T follicular helper cell (primary cell): ENCODE data around the gene CCDC122.

Experiments
- DNase-seq: peaks from one replicate; pipeline ENCODE4 v3.0.0-alpha.2; 2020; ENCODE audit warnings: low read depth

Gene CCDC122

DNA sequence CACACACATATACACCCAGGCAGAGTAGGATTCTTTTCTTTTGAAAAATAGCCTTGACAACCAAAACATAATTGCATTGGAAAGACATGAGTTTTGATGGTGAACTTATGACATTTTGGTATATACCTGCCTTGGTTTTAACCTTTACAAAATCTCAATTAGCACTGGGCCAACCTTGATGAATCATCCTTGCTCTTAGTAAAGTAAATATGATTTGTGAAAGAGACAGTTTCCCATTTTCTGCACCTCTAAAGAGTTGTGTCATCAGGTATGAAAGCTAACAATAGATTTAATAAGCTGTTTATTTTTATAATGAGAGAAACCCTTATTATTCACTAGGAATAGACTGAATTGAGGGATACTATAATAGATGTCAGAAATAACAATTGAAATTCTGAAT is 77.0 kb downstream of the CCDC122 start:
- DNase-seq: no peak

- DNase-seq: no peak
These were observed 78.7 kb downstream of the CCDC122 start for GRCh38 chr13:43800828-43801227.

GRCh38 chr13:43799191-43799590 is 80.3 kb downstream of the CCDC122 start:
- no peak for DNase-seq

GRCh38 chr13:43797869-43798268 is 81.7 kb downstream of the CCDC122 start:
- no peak for DNase-seq

GRCh38 chr13:43797159-43797558 is 82.4 kb downstream of the CCDC122 start:
- DNase-seq: no peak

DNA sequence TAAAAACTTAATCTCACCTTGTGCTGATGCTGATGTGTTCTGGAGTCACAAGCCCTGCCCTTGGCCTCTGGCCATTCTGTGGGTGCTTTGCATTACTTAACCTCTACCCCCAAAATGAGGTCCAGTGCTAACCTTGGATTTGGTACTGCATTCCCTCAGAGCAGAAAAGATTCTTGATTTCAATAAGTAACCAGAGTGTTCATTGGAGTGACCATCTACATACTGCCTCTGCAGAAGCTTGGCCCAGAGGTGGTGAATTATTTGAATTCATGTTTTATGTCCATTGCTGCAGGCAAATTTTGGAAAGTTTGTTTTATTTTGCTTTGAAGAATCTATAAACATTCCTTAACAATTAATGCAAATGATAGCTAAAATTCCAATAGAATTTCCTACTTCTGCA is 85.1 kb downstream of the CCDC122 start:
- no peak for DNase-seq

- DNase-seq: no peak
These were observed 87.3 kb downstream of the CCDC122 start for GRCh38 chr13:43792076-43792881.

DNA sequence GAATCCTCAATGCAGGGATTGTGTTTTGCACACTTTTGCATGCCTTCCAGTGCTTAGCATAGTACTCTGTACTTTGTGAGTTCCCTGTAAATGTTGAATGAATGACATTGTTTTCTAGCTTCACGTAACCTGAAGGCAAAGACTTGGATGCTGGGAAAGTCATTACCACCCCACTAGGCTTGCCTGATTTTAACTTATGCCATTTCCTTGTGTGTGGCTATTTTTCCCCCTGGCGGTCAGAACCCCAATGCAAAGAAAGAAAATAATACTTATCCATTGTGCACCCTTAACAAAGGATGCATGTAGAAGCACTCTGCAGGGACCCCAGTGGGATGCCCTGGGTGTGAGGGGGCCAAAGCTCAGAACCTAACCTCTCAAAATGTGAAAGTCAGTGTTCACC is 91.5 kb downstream of the CCDC122 start:
- DNase-seq: no peak

GRCh38 chr13:43787518-43787891 is 92.0 kb downstream of the CCDC122 start:
- no peak for DNase-seq

DNA sequence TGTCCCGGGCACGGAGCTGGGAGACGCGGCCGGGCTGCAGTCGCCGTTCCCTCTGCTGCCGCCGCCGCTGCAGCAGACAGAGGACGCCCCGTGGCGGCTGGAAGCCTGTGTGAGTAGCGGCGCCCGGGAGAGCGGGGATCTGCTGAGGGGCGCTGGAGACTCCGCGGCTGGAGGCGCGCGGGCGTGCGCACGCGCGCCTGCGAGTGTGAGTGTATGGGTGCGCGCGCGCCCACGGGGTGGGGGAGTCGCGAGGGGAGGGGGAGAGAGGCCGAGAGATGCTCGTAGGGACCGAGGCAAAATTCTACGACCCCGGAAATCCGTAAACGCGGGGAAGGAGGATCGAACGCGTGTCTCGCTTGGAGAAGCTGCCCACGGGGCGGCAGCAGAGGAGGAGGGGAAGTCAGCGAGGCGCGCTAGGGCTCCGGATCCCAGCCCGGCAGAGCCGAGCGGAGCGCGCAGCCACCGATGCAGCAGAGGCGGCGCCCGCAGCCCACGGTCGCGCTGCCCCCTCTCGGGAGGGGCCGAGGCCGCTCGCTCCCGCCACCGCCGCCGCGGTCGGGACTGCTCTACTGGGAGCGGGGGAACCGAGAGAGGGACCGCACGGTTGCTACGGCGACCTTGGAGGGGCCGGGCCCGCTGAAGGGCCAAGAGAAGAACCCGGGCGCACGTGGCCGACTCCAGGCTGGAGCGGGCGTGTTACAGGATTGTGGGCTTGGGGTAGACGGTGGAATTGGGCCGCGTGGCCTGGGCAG is 92.6 kb downstream of the CCDC122 start, which contains the start of gene ENOX1:
ENOX1 (minus strand) TSS at position 207 of the 752 bp plus-strand sequence.
- no peak for DNase-seq

DNA sequence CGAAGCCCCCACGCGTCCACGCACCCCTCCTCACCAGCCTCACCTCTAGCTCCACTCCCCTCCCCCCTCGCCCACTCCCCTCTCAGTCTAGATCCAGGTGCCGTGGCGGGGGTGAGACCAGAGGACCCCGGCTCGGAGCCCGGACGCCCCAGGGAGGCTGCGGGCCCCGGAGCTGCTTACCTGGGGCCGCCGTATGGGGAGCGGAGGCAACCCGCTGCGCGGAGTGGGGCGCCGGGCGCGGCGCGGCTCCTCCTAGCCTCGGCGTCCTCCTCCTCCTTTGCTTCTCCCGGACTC is 93.1 kb downstream of the CCDC122 start:
- no peak for DNase-seq
